CD4-positive, alpha-beta T cell treated with Interleukin-6 for 4 hours (primary cell): ENCODE measurements around the gene MPO.

ENCODE experiments used
- DNase-seq: peaks from one replicate; pipeline ENCODE4 v3.0.0-alpha.2; 2020; ENCODE audit warnings: mixed read lengths

MPO gene, protein sequence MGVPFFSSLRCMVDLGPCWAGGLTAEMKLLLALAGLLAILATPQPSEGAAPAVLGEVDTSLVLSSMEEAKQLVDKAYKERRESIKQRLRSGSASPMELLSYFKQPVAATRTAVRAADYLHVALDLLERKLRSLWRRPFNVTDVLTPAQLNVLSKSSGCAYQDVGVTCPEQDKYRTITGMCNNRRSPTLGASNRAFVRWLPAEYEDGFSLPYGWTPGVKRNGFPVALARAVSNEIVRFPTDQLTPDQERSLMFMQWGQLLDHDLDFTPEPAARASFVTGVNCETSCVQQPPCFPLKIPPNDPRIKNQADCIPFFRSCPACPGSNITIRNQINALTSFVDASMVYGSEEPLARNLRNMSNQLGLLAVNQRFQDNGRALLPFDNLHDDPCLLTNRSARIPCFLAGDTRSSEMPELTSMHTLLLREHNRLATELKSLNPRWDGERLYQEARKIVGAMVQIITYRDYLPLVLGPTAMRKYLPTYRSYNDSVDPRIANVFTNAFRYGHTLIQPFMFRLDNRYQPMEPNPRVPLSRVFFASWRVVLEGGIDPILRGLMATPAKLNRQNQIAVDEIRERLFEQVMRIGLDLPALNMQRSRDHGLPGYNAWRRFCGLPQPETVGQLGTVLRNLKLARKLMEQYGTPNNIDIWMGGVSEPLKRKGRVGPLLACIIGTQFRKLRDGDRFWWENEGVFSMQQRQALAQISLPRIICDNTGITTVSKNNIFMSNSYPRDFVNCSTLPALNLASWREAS

DNA sequence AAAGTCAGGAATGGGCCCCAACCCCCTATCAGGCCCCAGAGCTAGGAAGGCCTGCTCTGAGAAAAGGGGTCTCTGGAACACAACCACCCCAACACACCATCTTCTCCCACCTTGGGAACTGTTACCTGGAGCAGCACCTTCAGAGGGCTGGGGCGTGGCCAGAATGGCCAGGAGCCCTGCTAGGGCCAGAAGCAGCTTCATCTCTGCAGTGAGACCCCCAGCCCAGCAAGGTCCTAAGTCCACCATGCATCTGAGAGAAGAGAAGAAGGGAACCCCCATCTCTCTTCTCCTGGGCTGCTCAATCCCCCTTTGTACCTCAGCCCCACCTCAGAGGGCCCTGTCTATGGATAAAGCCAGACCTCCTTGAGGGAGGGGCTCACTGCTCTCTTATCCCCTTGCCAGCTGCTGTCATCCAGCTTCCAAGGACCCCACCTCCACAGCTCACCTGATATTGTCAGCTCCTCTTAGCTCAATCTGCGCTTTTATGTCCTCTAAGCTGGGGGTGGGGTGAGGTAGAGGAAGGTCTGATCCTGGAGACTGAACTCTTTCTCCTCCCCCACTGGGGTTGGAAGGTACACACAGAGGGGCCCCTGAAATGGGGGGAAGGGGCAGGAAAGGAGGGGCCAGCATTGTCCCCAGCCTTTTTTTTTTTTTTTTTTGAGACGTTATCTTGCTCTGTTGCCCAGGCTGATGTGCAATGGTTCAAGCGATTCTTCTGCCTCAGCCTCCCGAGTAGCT, at the start of gene MPO:
TSS of gene MPO (minus strand) at position 456 of the 738 bp plus-strand sequence. CDS start at position 279, 177 bp downstream.
- DNase-seq = no peak

DNA sequence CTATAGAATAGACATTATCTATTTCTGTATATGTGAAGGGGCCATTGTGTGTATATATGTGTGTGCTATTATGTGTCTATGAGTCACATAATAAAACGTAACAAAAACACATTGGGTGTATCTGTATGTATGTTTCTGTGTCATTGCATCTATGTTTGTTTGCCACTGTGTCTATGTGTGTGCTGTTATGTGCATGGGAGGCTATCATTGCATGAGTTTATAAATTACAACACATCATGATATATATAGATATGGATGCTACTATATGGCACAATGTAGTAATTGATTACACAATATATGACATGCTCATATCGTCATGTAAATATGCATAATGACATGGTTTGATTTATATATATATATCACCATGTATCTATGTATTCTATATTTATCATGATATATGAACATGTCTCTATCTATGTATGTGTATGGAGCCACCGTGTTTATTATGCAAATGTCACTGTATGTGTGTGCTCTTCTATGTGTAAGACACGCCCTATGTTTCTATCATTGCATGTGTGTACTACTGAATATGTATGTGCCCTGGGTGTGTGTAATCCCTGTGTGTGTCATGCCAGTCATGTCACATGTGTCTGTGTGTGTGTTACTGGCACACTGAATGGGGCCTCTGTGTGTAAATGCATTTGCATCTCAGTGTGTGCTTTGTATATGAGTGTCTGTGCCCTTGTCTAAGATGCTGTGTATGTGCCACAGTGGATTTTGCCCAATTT, 49.2 kb upstream of the MPO start:
- peak; percentile 46 for DNase-seq

DNA sequence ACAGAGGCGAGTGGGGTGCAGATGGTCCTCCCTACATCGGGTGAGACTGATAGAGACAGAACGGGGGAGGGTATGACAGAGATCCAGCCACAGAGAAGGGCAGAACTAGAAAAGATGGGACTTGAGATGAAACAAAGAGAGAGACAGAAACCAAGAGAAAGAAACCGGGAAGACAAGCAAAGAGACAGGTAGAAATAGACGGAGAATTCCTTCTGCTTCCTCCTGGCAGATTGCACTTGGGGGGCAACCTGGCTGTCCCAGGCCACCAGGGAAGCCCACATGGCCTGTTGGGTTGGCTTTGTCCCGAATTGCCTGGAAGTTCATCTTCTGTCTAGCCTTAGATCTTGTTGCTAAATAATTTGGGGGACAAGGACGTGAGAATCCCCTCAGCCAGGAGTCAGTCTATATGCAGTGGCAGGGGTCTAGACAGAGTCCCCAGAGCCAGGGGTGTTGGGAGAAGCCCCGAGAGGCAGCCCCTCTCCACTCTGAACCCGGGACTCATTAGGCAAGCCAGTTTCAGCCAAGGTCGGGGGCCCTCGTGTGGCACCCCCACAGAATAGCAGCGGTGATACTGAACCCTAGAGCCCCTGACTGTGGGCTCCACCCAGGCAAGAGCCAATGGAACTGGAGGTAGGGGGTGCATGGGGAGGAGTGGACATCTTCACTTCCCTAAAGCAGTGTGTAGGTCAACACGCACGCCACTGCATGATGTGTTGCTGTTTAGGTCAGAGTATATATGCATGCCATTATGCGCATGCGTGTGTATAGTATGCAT, 48.5 kb upstream of the MPO start:
- DNase-seq = peak; percentile 80

DNA sequence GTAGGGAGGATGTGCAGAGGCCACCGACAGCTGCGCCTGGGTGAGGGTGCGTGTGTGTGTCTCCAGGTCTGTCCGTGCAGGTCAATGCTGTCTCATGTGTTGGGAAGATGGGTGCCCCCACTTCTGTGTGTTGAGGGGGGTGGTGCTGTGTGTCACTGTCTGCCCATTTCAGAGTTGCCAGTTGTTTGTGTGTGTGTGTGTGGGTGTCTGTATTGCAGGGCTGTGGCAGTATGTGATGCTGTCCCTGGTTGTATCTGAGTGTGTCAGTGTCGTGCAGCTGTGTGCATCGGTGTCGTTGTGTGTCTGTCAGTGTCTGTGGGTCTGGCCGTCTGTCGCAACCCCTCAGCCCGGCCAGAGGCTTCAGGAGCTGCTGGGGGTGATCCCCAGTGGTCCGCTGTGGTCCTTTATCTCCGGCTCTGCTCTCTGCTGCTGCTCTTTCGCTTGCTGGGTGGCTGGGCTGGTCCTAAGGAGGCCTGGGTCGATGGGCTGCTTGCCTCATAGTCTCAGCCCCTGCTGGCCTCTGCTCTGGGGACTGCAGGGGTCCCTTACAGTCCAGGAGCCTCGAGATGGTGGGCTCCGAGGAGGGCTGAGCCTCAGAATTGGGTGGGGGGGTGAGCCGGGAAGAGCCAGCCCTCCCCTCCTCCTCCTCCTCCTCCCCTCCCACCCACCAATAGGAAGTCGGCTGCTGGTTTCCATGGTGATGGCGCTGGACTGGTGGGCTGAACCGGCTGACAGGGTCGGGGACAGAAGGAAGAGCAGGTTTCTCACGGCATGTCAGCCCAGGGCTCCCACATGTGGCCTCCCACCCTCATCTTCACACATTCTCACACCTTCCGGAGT, 47.7 kb upstream of the MPO start, which contains the start of gene TSPOAP1:
TSS of gene TSPOAP1 (minus strand) at position 601 of the 840 bp plus-strand sequence. CDS start 875 bp downstream, outside the sequence.
- DNase-seq = peak; percentile 80

DNA sequence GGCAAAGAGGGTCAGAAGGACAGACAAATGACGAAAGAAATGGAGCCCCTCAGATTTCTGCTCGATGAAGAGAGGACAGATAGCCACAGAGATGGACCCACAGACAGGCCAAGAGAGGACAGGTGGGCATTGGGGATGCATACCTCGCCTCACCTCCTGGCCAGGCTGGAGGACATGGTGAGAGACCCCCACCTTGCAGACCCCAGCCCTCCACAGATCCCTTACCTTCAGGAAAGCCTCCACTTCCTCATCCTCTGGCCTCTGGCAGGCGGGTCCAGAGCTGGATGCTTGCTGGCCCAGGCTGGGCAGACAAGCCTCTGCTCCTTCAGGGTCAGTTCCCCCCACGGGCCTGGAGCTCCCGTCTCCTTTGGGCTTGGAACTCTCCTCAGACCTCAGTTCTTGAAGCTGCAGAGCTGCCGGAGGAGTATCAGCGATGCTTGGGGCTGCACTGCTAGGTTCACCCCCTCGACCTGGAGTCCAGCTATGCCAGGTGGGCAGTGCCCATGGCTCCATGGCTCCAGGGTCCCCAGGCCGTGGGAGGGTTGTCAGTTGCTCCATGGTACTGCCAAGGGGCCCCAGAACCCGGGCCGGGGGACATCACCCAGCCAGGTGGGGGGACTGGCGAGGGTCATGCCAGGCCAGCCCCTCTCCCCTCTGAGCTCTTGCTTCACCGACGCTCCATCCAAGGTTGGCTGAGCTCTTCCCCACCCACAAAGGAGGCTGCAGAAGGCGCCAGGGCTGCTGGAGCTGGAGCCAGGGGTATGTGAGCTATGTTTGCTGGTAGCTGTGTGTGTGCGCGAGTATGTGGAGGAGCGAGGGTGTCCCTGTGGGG, 46.8 kb upstream of the MPO start:
- DNase-seq = no peak

DNA sequence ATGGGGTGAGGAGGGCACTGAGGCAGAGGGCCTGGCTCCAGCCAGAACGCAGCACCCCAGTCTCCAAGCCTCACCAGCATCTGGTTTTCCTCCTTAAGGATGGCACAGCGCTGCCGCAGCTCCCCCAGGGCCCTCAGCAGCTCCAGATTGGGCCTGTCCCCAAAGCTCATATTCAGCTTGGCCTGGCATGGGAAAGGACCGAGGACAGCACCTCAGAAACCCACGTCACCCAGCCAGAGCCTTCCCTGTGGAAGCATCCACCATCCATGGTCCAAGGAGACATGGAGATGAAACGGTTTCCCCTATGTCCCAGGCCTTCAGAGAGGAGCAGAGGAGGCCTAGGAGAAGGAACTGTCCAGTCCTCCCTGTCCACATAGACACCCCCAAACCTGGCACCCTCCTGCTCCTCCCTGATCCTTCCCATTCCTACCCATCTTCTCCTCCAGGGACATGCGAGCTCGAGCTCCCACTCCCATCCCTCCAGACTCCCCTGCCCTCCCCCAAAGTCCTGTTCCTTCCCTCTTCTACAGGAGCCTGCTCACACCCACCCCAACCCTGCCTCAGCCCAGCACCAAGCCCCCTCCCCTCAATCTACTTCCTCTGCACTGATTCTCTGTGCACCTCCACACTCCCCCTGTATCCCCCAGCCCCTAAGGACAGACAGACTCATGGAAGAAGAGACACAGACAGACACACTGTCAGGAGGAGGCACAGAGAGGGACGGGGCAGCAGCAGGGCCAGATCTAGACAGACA, 46.1 kb upstream of the MPO start:
- no peak for DNase-seq

DNA sequence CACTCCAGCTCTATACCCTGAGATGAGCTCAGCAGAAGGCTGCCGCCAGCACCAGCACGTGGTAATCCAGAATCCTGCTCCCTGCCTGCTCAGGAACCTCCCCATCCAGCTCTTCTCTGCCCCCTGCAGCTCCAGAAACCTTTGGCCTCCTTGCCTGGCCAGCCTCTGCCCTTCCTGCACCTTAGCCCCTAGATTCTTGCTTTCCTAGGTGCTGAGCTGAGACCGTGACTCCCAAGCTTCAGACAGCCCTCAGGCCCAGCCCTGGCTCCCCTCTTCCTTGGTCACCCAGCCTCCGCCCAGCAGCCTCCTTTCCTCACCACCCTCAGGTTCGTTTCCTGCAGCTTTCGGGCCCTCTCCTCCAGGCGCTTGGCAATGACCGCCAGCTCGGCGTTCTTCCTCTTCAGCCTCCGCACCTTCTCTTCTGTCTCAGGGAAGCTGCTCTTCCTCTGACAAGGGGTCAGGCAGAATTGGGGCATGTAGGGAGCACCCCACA, 45.3 kb upstream of the MPO start:
- DNase-seq = no peak

DNA sequence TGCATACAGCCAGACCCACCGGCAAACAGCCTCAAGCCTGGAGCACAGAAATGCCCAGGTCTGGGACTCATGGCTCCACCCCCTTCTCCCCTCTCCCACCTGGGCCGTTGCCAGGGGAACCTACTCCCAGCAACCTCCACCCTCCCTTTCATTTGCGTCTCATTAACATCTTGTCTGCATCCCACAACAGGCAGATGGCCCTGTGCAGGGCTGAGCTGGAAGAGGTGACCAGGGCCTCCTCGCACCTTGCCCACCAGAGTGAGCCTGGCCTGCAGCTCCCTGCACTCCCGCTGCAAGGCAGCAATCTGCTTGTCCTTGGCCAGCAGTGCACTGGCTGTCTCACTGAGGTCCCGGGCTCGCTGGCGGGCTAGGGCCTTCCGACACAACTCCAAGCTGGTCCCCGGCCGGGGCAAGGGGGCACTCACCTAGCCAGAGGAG, 44.6 kb upstream of the MPO start:
- DNase-seq = no peak

DNA sequence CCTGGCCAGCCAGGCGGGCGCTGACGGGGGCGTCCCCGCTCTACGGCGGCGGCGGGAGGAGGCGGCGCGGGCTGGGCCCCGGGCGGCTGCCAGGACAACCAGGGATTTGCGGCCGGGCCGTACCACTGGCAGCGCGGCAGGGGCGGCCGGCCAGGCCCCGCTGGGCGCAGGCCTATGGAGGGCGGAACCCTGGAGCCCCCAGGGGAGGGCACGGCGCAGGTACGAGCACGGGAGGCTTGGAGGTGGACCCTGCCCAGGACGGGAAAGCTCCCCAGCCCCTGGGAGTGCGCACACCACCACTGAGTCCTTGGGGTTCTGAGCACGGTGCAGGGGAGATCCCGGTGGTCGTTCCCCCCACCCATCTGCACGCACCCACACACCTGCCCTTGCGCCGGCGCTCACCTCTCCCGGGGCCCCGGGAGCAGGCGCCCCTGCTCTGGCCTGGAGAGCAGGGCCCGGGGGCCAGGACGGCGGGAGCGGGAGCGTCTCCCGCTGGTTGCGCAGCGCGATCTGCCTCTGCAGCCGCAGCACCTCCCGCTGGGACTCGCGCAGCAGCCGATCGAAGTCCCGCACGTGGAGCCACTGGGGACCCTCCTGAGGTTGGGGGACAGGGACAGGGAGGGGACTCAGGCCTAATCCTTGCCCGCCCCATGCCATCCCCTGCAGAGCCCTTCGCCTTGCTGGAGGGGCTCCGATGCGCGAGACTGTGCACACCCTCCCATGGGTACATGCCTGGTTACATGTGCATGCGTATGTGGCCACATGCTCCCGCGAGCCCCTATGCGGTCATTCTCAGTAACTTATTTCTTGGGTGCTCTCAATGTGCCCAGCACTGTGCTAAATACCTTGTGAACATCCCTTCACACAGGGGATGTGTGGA, 43.9 kb upstream of the MPO start:
- DNase-seq = no peak

DNA sequence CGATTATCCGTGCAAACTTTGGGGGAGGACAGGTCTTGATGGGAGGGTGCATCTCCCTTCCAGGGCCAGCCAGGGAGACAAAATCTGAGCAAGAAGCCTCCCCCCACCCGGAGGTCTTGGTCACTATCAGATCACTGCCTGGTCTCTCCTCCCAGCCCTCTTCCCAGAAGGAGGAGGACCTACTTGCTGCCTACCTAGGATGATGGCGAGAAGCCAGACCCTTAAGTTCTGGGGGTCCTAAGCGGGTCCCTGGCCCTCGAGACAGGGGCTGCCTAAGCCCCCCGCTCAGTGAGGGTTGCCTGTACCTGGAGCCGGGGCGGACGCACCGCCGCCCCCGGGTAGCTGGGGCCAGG, 43.3 kb upstream of the MPO start:
- no peak for DNase-seq

DNA sequence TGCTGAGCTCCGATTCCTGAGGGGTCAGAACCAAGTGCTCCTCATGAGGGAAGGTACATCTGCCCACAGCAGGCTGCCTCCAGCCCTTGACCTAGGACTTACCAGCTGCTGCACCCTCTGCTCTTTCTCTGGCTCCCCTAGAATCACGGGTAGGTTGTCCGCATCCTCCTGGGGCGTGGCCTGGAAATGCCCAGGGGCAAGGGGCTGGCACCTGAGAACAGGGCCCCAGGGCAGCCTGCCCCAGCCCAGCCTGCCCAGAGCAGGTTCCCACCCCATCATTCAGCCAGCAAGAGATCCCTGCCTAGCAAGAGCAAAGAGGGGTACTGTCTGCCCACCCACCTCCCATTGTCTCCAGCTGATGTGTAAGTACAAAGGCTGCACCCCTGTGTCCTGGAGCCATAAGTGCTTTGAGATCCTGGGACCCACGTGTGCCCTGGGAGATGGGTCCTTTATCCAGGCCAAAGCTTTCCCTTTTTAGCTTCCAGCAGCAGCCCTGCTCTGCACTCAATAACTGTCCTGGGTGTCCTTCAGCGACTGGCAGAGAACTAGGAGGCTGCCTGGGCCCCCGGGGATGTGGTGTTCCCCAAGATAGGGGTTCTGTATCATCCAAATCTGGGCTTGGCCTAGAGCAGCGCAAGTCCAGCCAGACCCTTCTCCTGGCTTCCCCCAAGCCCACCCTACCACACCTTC, 42.8 kb upstream of the MPO start:
- no peak for DNase-seq

DNA sequence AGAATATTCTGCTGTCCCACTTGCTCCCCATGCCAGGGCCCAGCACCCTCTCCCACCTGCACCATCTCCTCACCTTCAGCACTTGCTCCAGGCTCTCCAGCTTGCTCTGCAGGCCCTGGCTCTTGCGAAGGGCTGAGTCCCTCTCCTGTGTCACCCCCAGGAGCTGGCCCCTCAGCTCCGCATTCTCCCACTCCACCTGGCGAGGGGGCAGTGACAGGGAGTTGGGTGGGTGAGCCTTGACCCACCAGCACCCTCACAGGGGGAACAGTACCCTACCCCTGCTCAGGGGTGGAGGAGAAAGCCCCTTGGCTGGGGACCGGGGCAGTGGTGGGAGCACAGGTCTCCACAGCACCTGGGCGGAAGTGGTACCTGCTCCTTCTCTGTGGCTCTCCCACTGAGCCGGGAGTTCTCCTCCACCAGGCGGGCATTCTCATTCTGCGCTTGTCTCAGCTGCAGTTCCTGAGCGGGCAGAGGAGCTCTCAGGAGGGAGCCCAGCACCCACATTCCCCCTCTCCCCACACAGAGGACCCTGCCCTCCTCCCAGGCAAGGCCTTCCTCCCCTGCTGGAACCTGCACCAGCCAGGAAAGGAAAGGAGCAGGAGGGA, 41.9 kb upstream of the MPO start:
- no peak for DNase-seq

DNA sequence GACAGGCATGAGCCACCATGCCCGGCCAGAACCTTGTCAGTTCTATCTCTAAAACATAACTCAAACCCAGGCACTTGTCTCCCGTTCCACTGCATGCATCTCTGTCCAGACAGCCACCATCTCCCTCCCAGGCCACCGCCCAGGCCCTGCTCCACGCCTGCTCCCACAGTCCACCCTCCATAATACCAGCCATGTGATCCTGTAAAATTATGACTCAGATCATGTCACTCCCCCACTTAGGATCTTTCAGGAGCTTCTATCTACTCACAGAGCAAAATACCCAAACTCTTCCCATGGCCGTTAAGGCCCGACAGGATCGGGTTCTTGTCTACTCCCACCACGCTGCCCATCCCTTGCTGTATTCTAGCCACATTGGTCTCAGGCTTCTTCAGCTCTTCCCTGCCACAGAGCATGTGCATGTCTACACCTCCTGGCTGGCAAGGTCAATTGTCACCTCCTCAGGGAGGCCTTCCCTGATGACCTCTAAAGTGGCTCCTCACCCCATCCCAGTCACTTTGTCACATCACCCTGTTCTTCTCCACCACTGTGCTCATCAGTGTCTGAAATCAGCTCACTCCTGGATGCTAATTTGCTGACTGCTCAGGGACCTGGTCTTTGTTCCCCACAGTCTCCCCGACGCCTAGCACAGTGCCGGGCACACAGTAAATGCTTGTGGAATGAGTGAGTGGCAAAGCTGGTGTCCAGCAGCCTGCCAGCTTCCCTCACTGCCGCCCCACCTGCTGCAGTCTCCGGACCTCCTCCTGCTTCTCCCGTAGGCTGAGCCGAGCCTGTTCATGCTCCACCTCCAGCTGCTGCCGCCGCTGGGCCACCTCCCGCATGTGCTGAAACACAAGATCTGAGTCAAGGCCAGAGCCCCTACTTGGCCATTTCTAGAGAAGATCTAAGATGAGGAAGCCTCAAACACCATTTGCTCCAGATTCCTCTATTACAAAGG, 41.1 kb upstream of the MPO start:
- DNase-seq = no peak

DNA sequence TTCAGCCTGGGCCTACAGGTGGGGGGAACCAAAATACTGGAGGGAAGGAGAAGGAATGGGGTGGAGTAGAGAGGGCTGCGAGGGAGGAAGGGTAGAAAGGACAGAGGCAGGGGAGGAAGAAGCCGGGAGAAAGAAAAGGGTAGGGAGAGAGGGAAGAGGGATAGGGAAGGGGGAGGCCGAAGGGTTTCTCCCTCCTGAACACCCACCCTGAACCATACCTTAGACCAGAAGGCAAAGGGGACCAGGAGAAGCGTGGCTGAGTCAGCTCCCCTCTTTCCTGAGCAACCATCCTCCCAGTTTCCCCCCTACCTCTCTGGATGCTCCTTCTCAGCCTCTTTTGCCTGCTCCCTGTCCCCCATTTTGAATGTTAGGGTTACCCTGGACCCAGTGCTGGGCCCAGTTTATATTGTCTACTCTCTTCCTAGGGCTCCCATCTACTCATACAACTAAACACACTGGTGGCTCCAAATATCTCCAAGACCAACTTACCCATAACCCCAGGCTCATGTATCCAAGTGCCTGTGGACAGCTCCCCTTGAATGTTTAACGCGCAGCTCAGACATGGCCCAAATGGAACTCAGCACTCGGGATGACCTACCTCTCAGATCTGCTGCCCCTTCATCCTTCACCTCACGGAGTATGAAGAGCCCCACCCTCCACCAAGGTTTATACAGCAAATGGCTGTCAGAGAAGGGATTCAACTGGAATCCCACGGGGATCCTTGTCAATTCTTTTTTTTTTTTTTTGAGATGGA, 40.0 kb upstream of the MPO start:
- DNase-seq = no peak

DNA sequence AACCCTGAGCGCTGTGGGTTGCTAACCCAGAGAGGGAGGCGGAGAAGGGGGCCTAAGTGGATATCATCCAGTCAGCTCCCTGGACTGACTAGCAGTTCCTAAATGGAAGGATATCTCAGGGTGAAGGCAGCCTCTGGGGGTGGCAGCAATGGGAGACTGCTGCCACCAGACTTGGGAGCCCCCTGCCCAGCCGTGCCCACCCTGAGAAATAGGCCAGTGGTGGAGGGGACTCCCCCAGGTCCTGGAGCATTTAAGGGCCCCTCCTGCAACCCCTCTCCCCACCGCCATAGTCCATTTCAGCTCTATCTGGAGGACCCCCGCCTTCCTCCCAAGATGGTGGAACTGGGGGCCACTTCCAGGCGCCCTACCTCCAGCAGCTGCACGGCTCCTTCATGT, 39.4 kb upstream of the MPO start:
- no peak for DNase-seq
